Mesendoderm (in vitro differentiated cells): ENCODE measurements around the gene CEACAM1.
"Not testable (repeated sequence)": the region's sequence is repeated elsewhere in the genome, so short reads cannot be mapped to it uniquely, and the experiment has no call there.

Experiments used
- DNase-seq: peaks from one replicate; pipeline ENCODE4 v3.0.0; 2013
- H2AK5ac ChIP-seq: 2 replicates; pipeline ENCODE4 v1.6.1; 2013; ENCODE audit warnings: low read length, inconsistent platforms
- H2BK120ac ChIP-seq: 2 replicates; pipeline ENCODE4 v1.6.1; 2013; ENCODE audit warnings: low read depth, mild to moderate bottlenecking, low read length, moderate library complexity, mixed read lengths
- H2BK15ac ChIP-seq: replicated peaks from 2 replicates; pipeline ENCODE4 v1.6.1; 2013; ENCODE audit warnings: low read depth, mild to moderate bottlenecking, moderate library complexity
- H2BK5ac ChIP-seq: 2 replicates; pipeline ENCODE4 v1.6.1; 2013; ENCODE audit warnings: low read length, inconsistent platforms
- H3K18ac ChIP-seq: 2 replicates; pipeline ENCODE4 v1.6.1; 2013; ENCODE audit warnings: mild to moderate bottlenecking, low read length, mixed read lengths
- H3K23ac ChIP-seq: one replicate; pipeline ENCODE4 v1.6.1; 2013; ENCODE audit warnings: low read length
- H3K27ac ChIP-seq: 2 replicates; pipeline ENCODE4 v1.5.1; 2013; ENCODE audit warnings: low read depth, mild to moderate bottlenecking, inconsistent platforms, low read length, moderate library complexity
- H3K27me3 ChIP-seq: 2 replicates; pipeline ENCODE4 v1.6.1; 2013; ENCODE audit warnings: low read length, control low read depth, mild to moderate bottlenecking, inconsistent platforms; ENCODE audit not compliant: insufficient read depth, poor library complexity
- H3K36me3 ChIP-seq: 2 replicates; pipeline ENCODE4 v1.6.1; 2013; ENCODE audit warnings: low read length, inconsistent platforms; ENCODE audit not compliant: control insufficient read depth, insufficient read depth
- H3K4ac ChIP-seq: one replicate; pipeline ENCODE4 v1.6.1; 2013; ENCODE audit warnings: low read depth, mild to moderate bottlenecking, low read length, moderate library complexity
- H3K4me1 ChIP-seq: 2 replicates; pipeline ENCODE4 v1.6.1; 2013; ENCODE audit warnings: low read depth, low read length, inconsistent platforms; ENCODE audit not compliant: control insufficient read depth
- H3K4me2 ChIP-seq: 2 replicates; pipeline ENCODE4 v1.6.1; 2013; ENCODE audit warnings: low read length
- H3K4me3 ChIP-seq: 2 replicates; pipeline ENCODE4 v1.5.1; 2013; ENCODE audit warnings: mild to moderate bottlenecking, low read length
- H3K56ac ChIP-seq: one replicate; pipeline ENCODE4 v1.6.1; 2013; ENCODE audit warnings: low read length
- H3K79me1 ChIP-seq: 2 replicates; pipeline ENCODE4 v1.6.1; 2013; ENCODE audit warnings: low read length, inconsistent platforms
- H3K79me2 ChIP-seq: 2 replicates; pipeline ENCODE4 v1.6.1; 2013; ENCODE audit warnings: mild to moderate bottlenecking, low read length; ENCODE audit not compliant: control insufficient read depth, insufficient read depth
- H3K9ac ChIP-seq: 2 replicates; pipeline ENCODE4 v1.6.1; 2013; ENCODE audit warnings: low read length, inconsistent platforms
- H4K5ac ChIP-seq: one replicate; pipeline ENCODE4 v1.6.1; 2013; ENCODE audit warnings: low read length
- H4K8ac ChIP-seq: one replicate; pipeline ENCODE4 v1.6.1; 2013; ENCODE audit warnings: low read depth, mild to moderate bottlenecking, control low read depth, low read length, moderate library complexity
- WGBS: extraction: QIAGEN DNeasy Blood & Tissue Kit; methylation state at CpG from one replicate; pipeline ENCODE4 v1.1.7; 2013; ENCODE audit warnings: low lambda C conversion rate, missing lambda C conversion rate; ENCODE audit not compliant: insufficient coverage; ENCODE audit errors: extremely low coverage; 5-methylcytosine and 5-hydroxymethylcytosine counted together

The CEACAM1 gene

DNA sequence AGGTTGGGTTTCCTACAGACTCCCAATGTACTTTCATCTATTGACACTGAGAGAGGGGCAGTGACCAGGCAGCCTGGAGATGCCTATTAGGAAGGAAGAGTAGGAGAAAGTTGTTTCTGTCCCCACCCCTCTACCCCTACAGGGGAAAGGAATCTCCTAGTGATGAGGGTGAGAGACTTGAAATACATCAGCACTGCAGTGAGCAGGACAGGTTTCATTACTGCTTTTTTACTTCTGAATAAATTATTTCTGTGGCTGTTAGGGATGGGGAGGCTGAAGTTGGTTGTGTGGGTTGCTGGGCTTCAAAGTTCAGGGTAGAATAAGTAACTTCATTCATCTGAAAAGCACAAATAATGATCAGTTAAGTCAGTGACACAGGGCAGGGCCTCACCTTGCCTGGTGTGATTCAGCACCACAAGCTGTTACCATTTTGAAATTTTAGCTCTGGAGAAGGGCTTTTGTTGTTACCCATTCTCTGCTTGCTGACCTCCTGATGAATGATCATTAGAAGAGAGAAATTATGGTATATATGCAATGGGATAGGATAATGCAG is 19.3 kb downstream of the CEACAM1 start:
- H3K4me3 ChIP-seq: no peak overlapping the region
- H3K36me3 ChIP-seq: no peaks in the 10 kb centered on the region
- peak; percentile 30 for DNase-seq
- no peak overlapping the region for H2BK5ac ChIP-seq
- no peak overlapping the region for H3K4ac ChIP-seq
- H3K79me1 ChIP-seq: no peaks in the 10 kb centered on the region
- no peak overlapping the region for H2AK5ac ChIP-seq
- H3K9ac ChIP-seq: no peak overlapping the region
- peaks cover 16% of the 10 kb centered on the region for H3K4me1 ChIP-seq
- H4K8ac ChIP-seq: no peak overlapping the region
- H2BK120ac ChIP-seq: no peak overlapping the region
- H2BK15ac ChIP-seq: no peak overlapping the region
- H3K56ac ChIP-seq: no peak overlapping the region
- no peak overlapping the region for H3K4me2 ChIP-seq
- no peaks in the 10 kb centered on the region for H3K27me3 ChIP-seq
- H3K79me2 ChIP-seq: no peaks in the 10 kb centered on the region
- no peak overlapping the region for H3K18ac ChIP-seq
- H3K23ac ChIP-seq: no peak overlapping the region
- no peak overlapping the region for H3K27ac ChIP-seq
- H4K5ac ChIP-seq: no peak overlapping the region

GRCh38 chr19:42505066-42505465 is 23.2 kb downstream of the CEACAM1 start:
- no peak overlapping the region for H4K8ac ChIP-seq
- no peak overlapping the region for H4K5ac ChIP-seq
- H2BK5ac ChIP-seq: no peak overlapping the region
- no peaks in the 10 kb centered on the region for H3K79me1 ChIP-seq
- no peak overlapping the region for H3K27ac ChIP-seq
- H3K9ac ChIP-seq: no peak overlapping the region
- H3K4me3 ChIP-seq: no peak overlapping the region
- no peak overlapping the region for H3K56ac ChIP-seq
- H2AK5ac ChIP-seq: no peak overlapping the region
- H3K36me3 ChIP-seq: no peaks in the 10 kb centered on the region
- no peak overlapping the region for H3K23ac ChIP-seq
- H3K4ac ChIP-seq: no peak overlapping the region
- no peak for DNase-seq
- H2BK120ac ChIP-seq: no peak overlapping the region
- WGBS: no CpG with 5 or more reads among the region's 1 CpG
- H3K4me1 ChIP-seq: peaks cover 12% of the 10 kb centered on the region
- H3K27me3 ChIP-seq: no peaks in the 10 kb centered on the region
- H3K4me2 ChIP-seq: no peak overlapping the region
- H3K18ac ChIP-seq: no peak overlapping the region
- no peaks in the 10 kb centered on the region for H3K79me2 ChIP-seq
- H2BK15ac ChIP-seq: no peak overlapping the region

GRCh38 chr19:42501733-42502132 is 26.5 kb downstream of the CEACAM1 start:
- Histone ChIP-seq H3K4me3 (no peak overlapping the region), H3K18ac (no peak overlapping the region), H3K9ac (no peak overlapping the region), H3K79me2 (no peaks in the 10 kb centered on the region), H2BK15ac (no peak overlapping the region), H2AK5ac (no peak overlapping the region), H3K4me2 (no peak overlapping the region), H3K27me3 (no peaks in the 10 kb centered on the region), H3K4me1 (peaks cover 6% of the 10 kb centered on the region), H2BK120ac (no peak overlapping the region), H2BK5ac (no peak overlapping the region), H4K8ac (no peak overlapping the region), H3K56ac (no peak overlapping the region), H3K4ac (no peak overlapping the region), H3K79me1 (no peaks in the 10 kb centered on the region), H4K5ac (no peak overlapping the region), H3K27ac (no peak overlapping the region), H3K23ac (no peak overlapping the region), H3K36me3 (no peaks in the 10 kb centered on the region)
- WGBS: no CpG with 5 or more reads among the region's 1 CpG
- DNase-seq: no peak

DNA sequence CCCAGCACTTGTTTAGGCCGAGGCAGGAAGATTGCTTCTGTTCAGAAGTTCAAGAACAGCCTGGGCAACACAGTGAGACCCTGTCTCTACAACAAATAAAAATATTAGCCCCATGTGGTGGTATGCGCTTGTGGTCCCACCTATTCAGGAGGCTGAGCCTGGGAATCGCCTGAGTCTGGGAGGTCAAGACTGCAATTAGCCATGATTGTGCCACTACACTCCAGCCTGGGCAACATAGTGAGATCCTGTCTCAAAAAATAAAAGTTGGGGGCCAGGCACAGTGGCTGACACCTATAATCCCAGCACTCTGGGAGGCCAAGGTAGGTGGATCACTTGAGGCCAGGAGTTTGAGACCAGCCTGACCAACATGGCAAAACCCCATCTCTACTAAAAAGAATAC is 27.0 kb downstream of the CEACAM1 start:
- H3K4ac ChIP-seq: not testable (repeated sequence)

DNA sequence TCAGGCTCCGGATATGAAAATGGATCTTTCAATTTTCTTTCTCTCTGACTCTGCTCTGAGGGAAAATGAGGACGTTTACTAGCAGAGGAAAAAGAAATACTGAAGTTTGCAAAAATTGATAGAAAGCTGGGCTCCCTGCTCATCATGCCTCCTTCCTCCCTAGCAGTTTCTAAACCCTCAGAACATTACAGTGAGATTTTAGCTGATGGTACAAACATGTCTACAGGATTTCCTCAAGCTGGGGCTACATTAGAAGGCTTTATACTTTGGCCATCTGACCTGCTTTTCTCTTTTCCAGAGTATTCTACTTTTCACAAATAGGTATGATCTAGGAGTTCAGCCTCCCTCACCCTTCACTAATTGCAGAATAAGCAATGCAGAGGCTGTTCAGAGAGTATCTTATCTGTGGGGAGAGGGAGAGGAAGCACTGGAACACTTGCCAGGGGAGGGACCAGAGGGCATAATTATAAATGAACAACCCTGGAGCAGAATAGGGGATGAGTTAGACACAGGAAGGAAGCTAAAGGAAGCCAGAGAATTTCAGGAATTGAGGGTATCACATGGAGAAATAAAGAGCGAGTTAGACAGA is 30.0 kb downstream of the CEACAM1 start:
- H3K23ac ChIP-seq: no peak overlapping the region
- no peak overlapping the region for H2BK120ac ChIP-seq
- H3K9ac ChIP-seq: no peak overlapping the region
- no peak overlapping the region for H2AK5ac ChIP-seq
- no peak overlapping the region for H3K18ac ChIP-seq
- H3K4me3 ChIP-seq: no peak overlapping the region
- H3K56ac ChIP-seq: no peak overlapping the region
- no peaks in the 10 kb centered on the region for H3K36me3 ChIP-seq
- H3K4ac ChIP-seq: no peak overlapping the region
- no peak overlapping the region for H3K4me2 ChIP-seq
- H3K79me1 ChIP-seq: no peaks in the 10 kb centered on the region
- no peak overlapping the region for H4K5ac ChIP-seq
- no CpG with 5 or more reads among the region's 3 CpGs for WGBS
- no peak overlapping the region for H2BK5ac ChIP-seq
- H3K4me1 ChIP-seq: no peaks in the 10 kb centered on the region
- no peak overlapping the region for H4K8ac ChIP-seq
- no peak overlapping the region for H2BK15ac ChIP-seq
- no peak overlapping the region for H3K27ac ChIP-seq
- DNase-seq: no peak
- H3K27me3 ChIP-seq: no peaks in the 10 kb centered on the region
- no peaks in the 10 kb centered on the region for H3K79me2 ChIP-seq

More for the DNA sequence above, 27.0 kb downstream of the CEACAM1 start:
- H3K4me1 ChIP-seq, H4K5ac ChIP-seq, H3K27ac ChIP-seq, H2BK15ac ChIP-seq, H3K9ac ChIP-seq, H3K4me3 ChIP-seq, H3K27me3 ChIP-seq, H2BK120ac ChIP-seq, H3K36me3 ChIP-seq, H3K79me1 ChIP-seq, H3K23ac ChIP-seq, H2BK5ac ChIP-seq, H4K8ac ChIP-seq, H2AK5ac ChIP-seq, H3K4me2 ChIP-seq, H3K79me2 ChIP-seq, H3K56ac ChIP-seq, DNase-seq, H3K18ac ChIP-seq: not testable (repeated sequence)
- no CpG with 5 or more reads among the region's 3 CpGs for WGBS
